Fibroblast of the aortic adventitia (primary cell): ENCODE data around the gene SDE2. TPM values are rescaled to one million over a fixed set of nuclear protein-coding genes. Genes with fewer than 3 reads are reported as not detected.

ENCODE experiments used
- DNase-seq: peaks from one replicate; pipeline ENCODE4 v3.0.0-alpha.2; 2010; ENCODE audit warnings: low read depth
- H3K4me3 ChIP-seq: 2 replicates; pipeline ENCODE4 v1.5.1; 2011; ENCODE audit warnings: low read depth, mild to moderate bottlenecking, control low read depth, low read length, moderate library complexity
- total RNA-seq: library from RNA; depleted of rRNA; stranded (reverse); fragments of >200 nt; gene quantifications from 2 replicates; pipeline ENCODE4 v1.2.3, GENCODE V29; 2012; ENCODE audit warnings: low replicate concordance
- TF ChIP-seq, protein P1 (sequence below): IDR thresholded peaks from 2 replicates; pipeline ENCODE4 v1.5.1; 2011; ENCODE audit warnings: mild to moderate bottlenecking, low read length, control low read depth, inconsistent platforms; ENCODE audit not compliant: insufficient read depth

SDE2 gene
- total RNA-seq, 1 donor, result 21.6 TPM

DNA sequence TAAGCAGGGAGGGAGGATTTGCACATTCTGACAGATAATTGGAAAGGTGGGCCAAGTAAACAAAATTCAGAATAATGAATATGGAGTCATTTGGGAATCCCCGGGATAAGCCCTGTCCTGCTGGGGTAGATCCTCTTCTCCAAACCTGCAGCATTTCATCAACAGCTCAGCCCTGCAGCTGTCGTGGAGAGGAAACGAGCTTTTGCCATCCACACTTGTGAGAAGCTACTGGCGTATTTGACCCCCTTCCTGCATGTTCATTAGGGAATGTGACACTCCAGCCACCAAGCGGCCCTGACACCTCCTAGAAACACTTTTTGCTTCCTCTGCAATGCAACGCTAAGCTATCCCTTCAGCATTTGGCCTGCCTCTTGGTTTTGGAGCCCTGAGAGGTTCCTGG lies 50.1 kb downstream of the SDE2 start:
- H3K4me3 ChIP-seq, result no peak overlapping the region
- DNase-seq, result no peak
- TF ChIP-seq, protein P1, sequence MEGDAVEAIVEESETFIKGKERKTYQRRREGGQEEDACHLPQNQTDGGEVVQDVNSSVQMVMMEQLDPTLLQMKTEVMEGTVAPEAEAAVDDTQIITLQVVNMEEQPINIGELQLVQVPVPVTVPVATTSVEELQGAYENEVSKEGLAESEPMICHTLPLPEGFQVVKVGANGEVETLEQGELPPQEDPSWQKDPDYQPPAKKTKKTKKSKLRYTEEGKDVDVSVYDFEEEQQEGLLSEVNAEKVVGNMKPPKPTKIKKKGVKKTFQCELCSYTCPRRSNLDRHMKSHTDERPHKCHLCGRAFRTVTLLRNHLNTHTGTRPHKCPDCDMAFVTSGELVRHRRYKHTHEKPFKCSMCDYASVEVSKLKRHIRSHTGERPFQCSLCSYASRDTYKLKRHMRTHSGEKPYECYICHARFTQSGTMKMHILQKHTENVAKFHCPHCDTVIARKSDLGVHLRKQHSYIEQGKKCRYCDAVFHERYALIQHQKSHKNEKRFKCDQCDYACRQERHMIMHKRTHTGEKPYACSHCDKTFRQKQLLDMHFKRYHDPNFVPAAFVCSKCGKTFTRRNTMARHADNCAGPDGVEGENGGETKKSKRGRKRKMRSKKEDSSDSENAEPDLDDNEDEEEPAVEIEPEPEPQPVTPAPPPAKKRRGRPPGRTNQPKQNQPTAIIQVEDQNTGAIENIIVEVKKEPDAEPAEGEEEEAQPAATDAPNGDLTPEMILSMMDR, result no peak

DNA sequence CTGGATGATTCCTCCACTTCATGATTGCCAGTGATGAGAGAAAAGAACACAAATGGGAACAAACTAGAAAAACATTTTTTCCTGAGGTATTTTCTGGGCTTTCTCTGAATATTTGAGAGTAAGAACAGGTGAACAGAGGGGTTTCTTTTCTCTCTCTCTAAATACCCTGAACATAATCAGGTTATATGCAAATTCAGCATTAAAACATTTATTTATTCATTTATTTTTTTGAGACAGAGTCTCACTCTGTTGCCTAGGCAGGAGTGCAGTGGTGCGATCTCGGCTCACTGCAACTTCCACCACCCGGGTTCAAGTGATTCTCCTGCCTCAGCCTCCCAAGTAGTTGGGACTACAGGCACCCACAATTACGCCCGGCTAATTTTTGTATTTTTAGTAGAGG lies 52.3 kb downstream of the SDE2 start:
- TF ChIP-seq, protein P1, result no peak
- no peak overlapping the region for H3K4me3 ChIP-seq
- no peak for DNase-seq

DNA sequence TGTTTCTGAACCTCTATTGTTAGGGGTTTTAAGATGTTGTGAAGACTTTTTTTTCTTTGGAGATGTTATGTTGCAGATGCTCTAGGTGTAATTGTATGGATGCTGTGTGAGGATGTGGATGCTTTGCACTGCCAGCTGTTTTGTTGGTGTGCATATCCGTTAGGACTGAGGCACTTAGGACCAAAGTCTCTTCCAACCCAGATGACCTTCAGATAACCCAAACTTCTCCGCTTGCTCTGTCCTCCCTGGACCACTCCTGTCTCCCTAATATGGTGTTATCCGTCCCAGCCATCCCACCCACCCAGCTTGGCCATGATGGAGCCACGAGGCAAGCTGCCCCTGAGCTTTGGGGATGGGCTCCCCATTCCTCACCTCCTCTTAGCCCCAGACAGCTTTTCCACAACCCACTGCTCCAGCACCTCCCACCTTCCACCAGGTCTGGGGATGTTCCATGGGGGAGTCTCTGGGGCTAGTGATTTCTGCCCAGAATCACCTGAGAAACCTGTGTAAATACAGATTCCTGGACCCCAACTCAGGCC lies 53.0 kb downstream of the SDE2 start:
- no peak overlapping the region for H3K4me3 ChIP-seq
- TF ChIP-seq, protein P1, result no peak
- no peak for DNase-seq

DNA sequence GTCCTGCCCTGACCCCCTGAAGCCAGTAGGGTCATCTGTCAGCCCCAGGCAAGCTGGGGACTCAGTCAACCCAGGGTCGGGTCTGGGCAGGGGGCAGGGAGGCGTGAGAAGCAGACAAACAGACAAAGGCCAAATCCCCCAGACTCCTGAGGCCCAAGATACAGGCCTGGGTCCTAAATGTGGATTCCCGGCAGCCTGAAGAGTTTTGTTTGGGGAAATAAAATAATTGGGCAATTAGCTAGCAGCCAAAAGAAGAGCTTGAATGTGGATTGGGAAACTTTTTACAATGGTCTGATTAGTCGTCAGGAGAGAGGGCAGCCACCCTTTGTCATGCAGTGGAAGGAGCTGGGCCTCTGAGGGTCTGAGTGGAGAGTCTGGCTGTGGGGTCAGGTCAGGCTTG lies 53.6 kb downstream of the SDE2 start:
- TF ChIP-seq, protein P1, result no peak
- H3K4me3 ChIP-seq, result no peak overlapping the region
- DNase-seq, result no peak

DNA sequence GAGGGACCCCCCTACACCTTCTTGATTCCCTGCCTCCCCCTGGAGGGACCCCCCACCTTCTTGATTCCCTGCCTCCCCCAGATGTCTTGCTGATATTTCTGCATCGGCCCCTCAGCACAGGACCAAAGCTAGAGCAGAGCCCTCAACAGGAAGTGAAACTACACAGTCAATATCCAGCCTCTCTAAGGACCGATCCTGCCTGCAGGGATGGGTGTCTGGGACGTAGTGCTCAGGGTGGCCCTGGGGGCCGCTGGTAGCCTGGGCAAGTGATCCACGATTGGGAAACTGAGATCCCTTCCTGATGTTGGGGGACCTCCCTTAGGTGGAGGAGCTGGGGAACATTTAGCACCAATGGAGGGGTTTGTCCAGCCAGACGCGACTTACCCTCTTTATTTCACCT lies 54.2 kb downstream of the SDE2 start:
- DNase-seq, result no peak
- TF ChIP-seq, protein P1, result no peak

DNA sequence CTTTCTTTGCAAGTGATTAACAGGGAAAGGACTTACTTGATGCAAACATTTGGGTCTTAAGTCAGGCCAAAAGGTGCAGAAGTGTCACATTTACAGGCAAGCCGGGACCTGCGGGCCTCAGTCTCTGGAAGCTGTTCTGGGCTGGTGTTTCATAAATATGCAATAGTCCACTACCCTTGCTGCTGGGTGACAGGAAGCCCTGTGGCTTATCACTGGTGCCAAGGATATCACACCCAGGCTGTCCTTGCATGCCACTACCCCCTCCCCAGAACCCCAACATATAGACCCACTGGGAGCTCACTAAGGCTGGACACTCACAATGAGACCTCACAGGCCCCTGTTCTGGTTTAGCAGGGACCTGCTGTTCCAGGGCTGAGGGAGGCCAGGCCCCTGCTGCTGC lies 54.8 kb downstream of the SDE2 start:
- DNase-seq, result no peak
- no peak overlapping the region for H3K4me3 ChIP-seq
- TF ChIP-seq, protein P1, result no peak

More for the DNA sequence above, 54.2 kb downstream of the SDE2 start:
- H3K4me3 ChIP-seq, result no peak overlapping the region

DNA sequence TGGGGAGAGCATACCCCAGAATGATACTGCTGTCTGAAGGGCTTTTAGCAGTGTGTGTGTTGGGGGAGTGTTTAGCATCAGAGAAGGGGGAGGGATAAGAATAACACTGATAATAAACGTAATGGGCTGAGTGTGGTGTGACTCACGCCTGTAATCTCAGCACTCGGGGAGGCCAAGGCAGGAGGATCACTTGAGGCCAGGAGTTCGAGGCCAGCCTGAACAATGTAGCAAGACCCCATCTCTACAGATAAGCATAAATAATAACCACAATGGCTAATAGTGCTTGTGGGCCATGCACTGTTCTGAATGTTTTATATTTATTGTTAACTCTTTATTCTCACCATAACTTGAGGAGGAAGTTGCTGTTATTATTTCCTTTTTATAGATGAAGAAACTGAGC lies 55.6 kb downstream of the SDE2 start:
- no peak for DNase-seq
- TF ChIP-seq, protein P1, result no peak
- H3K4me3 ChIP-seq, result no peak overlapping the region
